Fibroblast of peridontal ligament (primary cell): Measurements from ENCODE around the gene PHF19.

Experiments used
- DNase-seq: peaks from one replicate; pipeline ENCODE4 v3.0.0-alpha.2; 2010; ENCODE audit errors: extremely low read depth

Gene PHF19

DNA sequence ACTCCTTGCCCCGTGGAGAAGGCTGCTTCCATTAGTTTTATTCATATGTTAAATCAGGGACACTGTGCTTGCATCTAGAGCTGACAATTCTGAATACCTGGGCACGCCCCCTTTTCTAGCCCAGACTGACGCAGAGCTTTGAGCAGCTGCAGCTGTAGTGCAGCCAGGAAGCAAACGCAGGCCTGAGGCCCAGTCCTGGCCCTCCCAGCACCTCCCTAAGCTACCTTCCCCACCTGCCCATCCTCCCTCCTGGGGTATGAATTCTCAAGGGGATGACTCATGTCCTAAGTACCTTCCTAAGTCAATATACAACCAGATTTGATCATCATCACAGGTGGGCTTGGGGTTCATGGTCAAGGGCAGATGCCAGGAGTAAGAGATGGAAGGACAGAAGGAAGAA is 3.5 kb downstream of the PHF19 start:
- DNase-seq, result no peak

GRCh38 chr9:120872791-120873502 is 4.0 kb downstream of the PHF19 start:
- no peak for DNase-seq

DNA sequence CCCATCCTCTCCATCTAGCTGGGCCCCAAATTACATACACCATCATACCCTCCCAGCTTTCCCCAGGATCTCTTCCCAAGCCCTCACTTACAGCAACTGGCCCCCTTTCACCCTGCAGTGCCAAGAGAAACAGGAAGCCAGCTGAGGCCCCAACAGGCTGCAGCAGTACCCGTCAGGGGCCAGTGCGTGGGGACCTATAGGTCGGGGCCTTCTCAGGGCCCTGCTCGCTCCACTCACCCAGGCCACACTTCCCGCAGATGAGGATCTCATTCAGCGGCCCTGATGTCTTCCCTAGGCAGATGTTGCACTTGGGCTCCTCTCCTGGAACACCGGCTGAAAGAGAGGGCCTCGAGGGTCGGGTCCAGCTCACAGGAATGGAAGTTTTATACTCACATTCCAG is 6.8 kb downstream of the PHF19 start:
- no peak for DNase-seq

- DNase-seq, result no peak
These were observed 7.3 kb downstream of the PHF19 start for GRCh38 chr9:120869726-120870125.

- DNase-seq, result no peak
These were observed 7.7 kb downstream of the PHF19 start for GRCh38 chr9:120869360-120869687.

DNA sequence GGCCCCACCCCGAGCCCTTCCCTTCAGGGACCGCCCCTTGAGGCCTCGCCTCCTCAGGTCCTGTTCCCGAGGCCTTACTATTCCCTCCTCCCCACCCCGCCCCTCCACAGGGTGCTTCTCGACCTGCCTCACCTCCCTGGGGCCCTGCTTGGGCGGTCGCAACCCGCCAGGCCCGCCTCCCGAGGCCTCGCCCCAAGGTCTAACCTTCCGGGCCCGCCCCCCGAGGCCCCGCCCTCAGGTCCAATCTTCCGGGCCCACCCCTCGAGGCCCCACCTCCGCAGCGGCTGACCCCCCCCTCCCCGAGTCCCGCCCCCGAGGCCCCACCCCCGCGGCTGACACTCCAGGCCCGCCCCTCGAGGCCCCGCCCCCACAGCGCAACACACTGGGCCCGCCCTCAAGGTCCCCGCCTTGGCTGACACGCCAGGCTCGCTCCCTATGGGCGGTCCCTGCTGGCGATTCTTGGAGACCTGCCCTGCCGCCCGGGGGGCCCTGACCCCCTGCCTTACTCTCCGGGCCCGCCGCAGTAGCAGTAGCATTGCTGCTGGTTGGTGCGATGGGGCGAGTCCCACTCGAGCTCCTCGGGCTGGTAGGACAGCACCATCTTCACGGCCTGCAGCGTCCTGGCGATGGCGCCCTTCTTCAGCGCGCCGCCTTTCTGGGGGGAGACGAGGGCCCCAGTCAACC is 8.2 kb downstream of the PHF19 start:
- peak; percentile 83 for DNase-seq

GRCh38 chr9:120868339-120868675 is 8.7 kb downstream of the PHF19 start:
- DNase-seq, result peak; percentile 83

- DNase-seq, result no peak
These were observed 9.2 kb downstream of the PHF19 start for GRCh38 chr9:120867676-120868338.

DNA sequence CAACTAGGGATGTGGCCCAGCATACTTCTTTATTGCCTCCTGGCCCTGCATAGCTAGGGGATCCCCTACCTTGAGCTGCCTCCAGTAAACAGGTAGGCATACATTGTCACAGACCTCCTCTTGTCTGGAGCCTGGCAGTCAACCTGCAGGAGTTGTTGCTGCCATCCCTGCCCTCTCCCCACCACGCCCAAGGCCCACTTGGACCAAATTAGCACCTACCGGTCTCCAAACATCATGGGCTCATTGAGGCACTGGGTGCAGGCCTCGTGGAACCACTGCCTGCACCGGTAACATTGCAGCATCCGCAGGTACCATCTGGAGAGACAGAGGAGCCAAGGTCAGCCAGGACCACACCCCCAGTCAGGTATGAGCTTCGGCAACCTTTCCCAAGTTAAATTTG is 10.3 kb downstream of the PHF19 start:
- DNase-seq, result no peak

GRCh38 chr9:120865809-120866208 is 11.2 kb downstream of the PHF19 start:
- DNase-seq, result no peak

DNA sequence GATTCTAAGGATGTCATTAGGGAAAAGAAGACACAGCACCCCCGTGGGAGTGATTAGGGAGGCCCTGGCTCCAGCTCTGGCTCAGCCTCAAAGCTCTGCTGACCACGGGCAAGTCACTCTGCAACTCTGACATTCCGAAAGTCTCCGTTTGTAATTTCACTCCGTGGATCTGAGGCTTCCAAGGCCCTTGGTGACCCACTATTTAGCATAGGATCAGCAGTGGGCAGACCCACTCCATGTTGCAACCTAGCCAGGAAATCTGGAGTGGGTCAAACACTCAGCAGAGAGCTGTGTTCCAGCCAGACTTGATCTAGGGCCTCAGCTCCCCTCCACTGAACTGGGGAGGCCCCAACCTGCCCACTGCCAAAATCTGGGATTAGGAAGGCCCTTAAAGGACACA is 11.8 kb downstream of the PHF19 start:
- no peak for DNase-seq

GRCh38 chr9:120864719-120865118 is 12.3 kb downstream of the PHF19 start:
- DNase-seq, result no peak

- DNase-seq, result no peak
These were observed 13.2 kb downstream of the PHF19 start for GRCh38 chr9:120863833-120864232.

DNA sequence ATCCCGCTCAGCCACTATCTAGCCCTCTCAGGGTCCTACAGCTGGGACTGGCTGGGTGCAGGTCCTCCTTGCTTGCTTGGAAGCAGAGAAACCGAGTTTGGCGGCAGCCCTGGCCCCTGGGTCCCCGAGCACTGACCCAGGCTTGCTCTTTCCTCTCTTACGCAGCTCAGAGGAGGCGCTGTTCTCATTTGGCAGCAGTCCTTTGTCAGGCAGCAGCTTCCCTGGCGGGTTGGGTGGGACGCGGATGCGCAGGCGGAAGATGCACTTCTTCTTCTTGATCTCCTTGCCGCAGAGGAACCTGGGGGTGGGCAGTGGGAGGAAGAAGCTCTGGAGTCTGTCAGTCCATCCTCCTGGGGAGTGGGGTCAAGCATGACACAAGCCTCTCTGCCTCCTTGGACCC is 14.5 kb downstream of the PHF19 start:
- no peak for DNase-seq

DNA sequence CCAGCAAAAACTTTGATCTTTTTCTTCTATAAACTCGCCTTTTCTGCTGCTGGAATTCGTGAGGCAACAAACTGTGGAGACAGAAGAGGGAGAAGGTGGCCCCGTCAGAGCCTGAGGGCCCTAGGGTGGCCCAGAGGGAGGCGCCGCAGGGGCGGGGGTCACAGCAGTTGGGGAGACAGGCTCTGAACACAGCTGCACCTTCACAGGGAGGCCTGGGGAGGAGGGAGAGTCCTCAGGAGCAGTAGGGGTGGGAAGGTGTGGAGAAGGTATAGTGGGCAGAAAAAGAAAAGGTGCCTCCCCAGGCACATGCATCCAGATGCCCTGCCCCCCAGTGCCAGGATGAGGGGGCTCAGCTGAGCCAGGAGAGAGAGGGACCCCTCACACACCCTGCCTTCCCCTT is 15.1 kb downstream of the PHF19 start:
- no peak for DNase-seq

DNA sequence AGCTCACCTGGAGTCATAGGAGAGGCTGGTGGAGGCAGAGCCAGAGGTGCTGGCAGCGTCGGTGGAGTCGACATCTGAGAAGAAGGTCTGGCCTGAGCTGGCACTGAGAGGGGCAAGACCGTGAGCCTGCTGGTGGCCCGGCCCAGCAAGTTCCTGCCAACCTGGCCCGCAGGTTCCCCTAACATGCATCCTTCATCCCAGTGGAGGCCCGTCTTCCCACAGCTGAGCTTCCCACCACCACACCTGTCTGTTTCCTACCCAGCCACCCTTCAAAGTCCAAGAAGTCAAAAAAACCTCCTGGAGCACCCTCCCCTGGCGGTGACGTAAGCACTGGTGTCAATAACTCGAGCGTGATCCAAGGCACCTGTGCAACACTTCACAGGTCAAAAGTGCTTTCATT is 16.9 kb downstream of the PHF19 start:
- no peak for DNase-seq

GRCh38 chr9:120859361-120859760 is 17.6 kb downstream of the PHF19 start:
- DNase-seq, result no peak

GRCh38 chr9:120857902-120858301 is 19.1 kb downstream of the PHF19 start:
- no peak for DNase-seq

GRCh38 chr9:120857481-120857880 is 19.5 kb downstream of the PHF19 start:
- DNase-seq, result no peak

GRCh38 chr9:120856700-120857099 is 20.3 kb downstream of the PHF19 start:
- no peak for DNase-seq

- DNase-seq, result no peak
These were observed 20.9 kb downstream of the PHF19 start for GRCh38 chr9:120855827-120856670.

DNA sequence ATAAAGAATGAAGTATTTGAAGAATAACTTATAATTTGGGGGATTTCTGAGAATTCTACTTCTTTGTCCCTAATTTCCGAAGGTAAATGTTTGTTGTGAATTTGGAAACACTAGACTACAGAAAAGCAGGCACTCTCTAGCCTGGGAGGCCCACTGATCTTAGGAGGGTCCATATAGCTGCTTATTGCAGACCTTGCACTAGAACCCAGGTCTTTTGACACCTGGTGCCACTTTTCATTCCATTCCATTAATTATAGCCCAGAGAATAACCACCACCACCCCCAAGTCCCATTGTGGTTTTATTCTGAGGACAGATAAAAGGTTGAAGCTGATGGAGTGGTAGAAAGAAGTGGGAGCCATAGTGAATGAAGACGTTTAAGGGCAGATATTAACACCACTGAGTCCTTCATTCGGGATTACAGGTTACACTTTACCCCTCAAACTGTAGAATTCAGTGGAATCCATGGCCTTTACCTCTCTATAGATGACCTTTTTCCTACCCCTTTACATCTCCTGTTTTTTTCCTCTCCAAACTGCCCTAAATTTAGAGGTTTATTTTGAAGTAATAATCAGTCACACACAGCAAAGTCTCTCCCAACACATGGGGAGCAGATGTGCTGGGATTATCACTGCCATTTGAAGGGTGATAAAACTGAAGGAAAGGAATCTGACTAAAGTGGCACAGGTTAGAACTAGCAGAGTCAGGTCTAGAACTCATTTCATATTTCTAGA is 22.2 kb downstream of the PHF19 start:
- DNase-seq, result no peak
